Tibial artery (tissue), 4 donors: Measurements from ENCODE around the gene CNRIP1.

Experiments
- DNase-seq, 2 donors: peaks; one replicate each; pipeline ENCODE4 v3.0.0-alpha.2; 2019
- H3K27ac ChIP-seq, 2 donors: fragments of 200-600 bp; sonication (generic) in 1 of 2; 1 replicate in 1 of 2; 2 replicates in 1 of 2; pipeline ENCODE4 v1.5.1; 2018 to 2019; ENCODE audit warnings: mild to moderate bottlenecking in 1 of 2
- H3K27me3 ChIP-seq, 2 donors: fragments of 200-600 bp; sonication (generic) in 1 of 2; one replicate each; pipeline versions ENCODE4 v1.5.1 to v1.6.0; 2016 to 2019
- H3K36me3 ChIP-seq, 3 donors: fragments of 200-600 bp; sonication (generic) in 2 of 3; one replicate each; pipeline ENCODE4 v1.5.1; 2016 to 2019; ENCODE audit warnings: mild to moderate bottlenecking in 2 of 3
- H3K4me1 ChIP-seq, 4 donors: fragments of 200-600 bp; sonication (generic) in 2 of 4; 1 replicate in 3 of 4; 2 replicates in 1 of 4; pipeline ENCODE4 v1.5.1; 2016 to 2019
- H3K4me3 ChIP-seq, 2 donors: fragments of 200-600 bp; sonication (generic) in 1 of 2; 1 replicate in 1 of 2; 2 replicates in 1 of 2; pipeline ENCODE4 v1.5.1; 2018 to 2019; ENCODE audit warnings: mild to moderate bottlenecking in 2 of 2
- H3K9me3 ChIP-seq, 3 donors: fragments of 200-600 bp; sonication (generic) in 1 of 3; one replicate each; pipeline ENCODE4 v1.5.1; 2016 to 2019
- CTCF ChIP-seq, 2 experiments: fragments of 200-600 bp in 1 of 2; fragments of 450-650 bp in 1 of 2; IDR thresholded peaks; one replicate each; pipeline ENCODE4 v1.5.1; 2017 to 2019; ENCODE audit warnings: antibody characterized with exemption in 2 of 2, mild to moderate bottlenecking in 1 of 2, moderate library complexity in 1 of 2
- intact Hi-C: fragments of 100-400 bp; cut with DNase I; formaldehyde crosslinking; loops from one replicate; pipeline ENCODE4 v1.15.0; 2023; ENCODE audit warnings: low total_unique reads

CNRIP1 gene

GRCh38 chr2:68291314-68291713, 28.4 kb downstream of the CNRIP1 start:
- no peak for DNase-seq
- intact Hi-C loops = no loop called here
- Histone ChIP-seq H3K4me1 (peaks cover 0 to 5% (median 0%) of the 10 kb centered on the region in 4 donors), H3K9me3 (no peaks in the 10 kb centered on the region), H3K36me3 (no peaks in the 10 kb centered on the region), H3K4me3 (no peak overlapping the region), H3K27ac (no peak overlapping the region), H3K27me3 (no peaks in the 10 kb centered on the region)
- no peak for TF ChIP-seq CTCF (IDR thresholded peaks at IDR 0.05)

- no peak overlapping the region for H3K27ac ChIP-seq
- no peaks in the 10 kb centered on the region for H3K36me3 ChIP-seq
- no peaks in the 10 kb centered on the region for H3K9me3 ChIP-seq
- DNase-seq = no peak
- H3K27me3 ChIP-seq = no peaks in the 10 kb centered on the region
- intact Hi-C loops = no loop called here
- peaks cover 0 to 5% (median 0%) of the 10 kb centered on the region in 4 donors for H3K4me1 ChIP-seq
- no peak overlapping the region for H3K4me3 ChIP-seq
- no peak for TF ChIP-seq CTCF (IDR thresholded peaks at IDR 0.05)
These were observed 28.8 kb downstream of the CNRIP1 start for GRCh38 chr2:68290901-68291300.

DNA sequence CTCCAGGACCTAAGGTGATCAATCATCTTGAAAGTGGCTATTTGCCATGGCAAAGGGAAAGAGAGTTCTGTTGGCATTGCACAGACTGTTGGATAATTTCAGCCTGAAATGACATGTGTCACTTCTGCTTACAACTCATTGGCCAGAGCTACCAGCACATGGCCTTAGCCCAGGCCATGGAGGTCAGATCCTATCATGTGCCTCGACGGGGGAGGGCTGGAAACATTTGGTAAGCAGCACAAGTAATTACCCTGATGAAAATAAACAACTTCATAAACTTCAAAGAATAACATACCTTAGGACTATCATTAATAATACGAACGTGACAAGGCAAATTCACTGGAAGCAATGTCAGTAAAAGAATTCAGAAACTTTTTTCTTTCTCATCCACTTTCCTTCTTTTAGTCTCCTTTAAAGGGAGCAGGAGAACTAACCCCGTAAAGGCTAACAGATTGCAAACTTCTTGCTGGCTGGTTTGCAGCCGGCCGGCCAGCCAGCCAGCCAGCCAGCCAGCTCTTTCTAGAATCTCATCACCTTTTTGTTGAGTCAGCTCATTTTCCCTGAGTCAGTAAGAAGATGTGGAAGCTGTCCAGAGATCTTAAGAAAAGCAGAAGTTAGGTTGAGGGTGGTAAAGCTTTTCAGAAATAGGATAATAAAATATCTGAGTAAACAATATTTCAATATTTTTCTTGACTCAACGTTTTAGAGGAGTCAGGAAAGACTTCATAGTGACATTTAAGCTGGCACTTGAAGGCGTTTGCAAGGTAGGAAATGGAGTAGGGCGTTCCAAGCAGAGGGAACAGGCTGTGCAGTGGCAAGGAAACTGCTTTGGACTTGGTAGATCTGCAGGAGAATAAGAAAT, 31.9 kb downstream of the CNRIP1 start:
- H3K27ac ChIP-seq = peak overlapping the region in 1 of 2 donors; percentile 34
- H3K27me3 ChIP-seq = no peaks in the 10 kb centered on the region
- peaks cover 0 to 5% (median 0%) of the 10 kb centered on the region in 4 donors for H3K4me1 ChIP-seq
- H3K9me3 ChIP-seq = no peaks in the 10 kb centered on the region
- DNase-seq = peak in 1 of 2 donors; percentile 30
- H3K4me3 ChIP-seq = no peak overlapping the region
- intact Hi-C loops = loop anchor here (10.0 kb wide), 1 partner anchor 93 kb away; no protein-coding TSS in a partner anchor
- H3K36me3 ChIP-seq = no peaks in the 10 kb centered on the region
- no peak for TF ChIP-seq CTCF (IDR thresholded peaks at IDR 0.05)

DNA sequence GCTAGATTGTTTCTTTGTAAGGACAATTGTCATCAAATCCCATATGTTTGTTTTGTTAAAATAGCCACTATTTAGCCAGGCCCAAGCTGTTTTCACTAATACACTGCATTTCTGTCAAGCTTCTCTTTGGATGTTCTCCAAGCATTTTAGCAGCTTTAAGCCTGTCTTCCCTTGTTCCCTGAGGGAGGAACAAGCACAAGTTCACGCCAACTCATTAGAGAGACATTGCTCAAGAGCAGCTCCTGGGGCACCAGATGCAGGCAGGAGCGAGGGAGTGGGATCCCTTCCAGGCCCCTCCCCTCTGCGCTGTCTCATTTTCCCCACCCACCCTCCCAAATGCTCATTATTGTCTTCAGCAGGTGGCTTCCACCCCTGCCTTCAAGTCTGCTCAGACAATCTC, 34.9 kb downstream of the CNRIP1 start:
- Histone ChIP-seq H3K4me3 (no peak overlapping the region), H3K9me3 (no peaks in the 10 kb centered on the region), H3K27me3 (no peaks in the 10 kb centered on the region), H3K36me3 (no peaks in the 10 kb centered on the region), H3K27ac (no peak overlapping the region), H3K4me1 (peaks cover 0 to 5% (median 2%) of the 10 kb centered on the region in 4 donors)
- no peak for TF ChIP-seq CTCF (IDR thresholded peaks at IDR 0.05)
- intact Hi-C loops = loop anchor here (10.0 kb wide), 1 partner anchor 90 kb away; no protein-coding TSS in a partner anchor
- peak in 1 of 2 donors; percentile 36 for DNase-seq

GRCh38 chr2:68283419-68283812, 36.3 kb downstream of the CNRIP1 start:
- Histone ChIP-seq H3K27me3 (no peaks in the 10 kb centered on the region), H3K9me3 (no peaks in the 10 kb centered on the region), H3K27ac (no peak overlapping the region), H3K4me3 (no peak overlapping the region), H3K36me3 (no peaks in the 10 kb centered on the region), H3K4me1 (peaks cover 0 to 5% (median 2%) of the 10 kb centered on the region in 4 donors)
- DNase-seq = no peak
- TF ChIP-seq CTCF (IDR thresholded peaks at IDR 0.05) = no peak
- intact Hi-C loops = loop anchor here (10.0 kb wide), 1 partner anchor 89 kb away; no protein-coding TSS in a partner anchor
